ENCODE data around the gene CCDC81. TPM values are rescaled to one million over a fixed set of nuclear protein-coding genes. Genes with fewer than 3 reads are reported as not detected.
"Not testable (repeated sequence)": the region's sequence is repeated elsewhere in the genome, so short reads cannot be mapped to it uniquely, and the experiment has no call there.

CCDC81 gene
- total RNA-seq, result 0.38 TPM

GRCh38 chr11:86374586-86374985 is at the start of gene CCDC81:
TSS of gene CCDC81 (plus strand) at chr11:86374887. CDS start at chr11:86375164, 277 bp downstream.
- ATAC-seq, result no peak

GRCh38 chr11:86335131-86335767 is 39.4 kb upstream of the CCDC81 start:
- no peak for DNase-seq (ENCODE audit: low spot score)
- ATAC-seq, result no peak

More at GRCh38 chr11:86374586-86374985, at the start of gene CCDC81:
- DNase-seq (ENCODE audit: low spot score), result no peak

GRCh38 chr11:86337227-86337626 is 37.5 kb upstream of the CCDC81 start:
- no peak for DNase-seq (ENCODE audit: low spot score)
- no peak for ATAC-seq

GRCh38 chr11:86341382-86341781 is 33.3 kb upstream of the CCDC81 start:
- ATAC-seq (no peak), DNase-seq (ENCODE audit: low spot score) (no peak)

GRCh38 chr11:86346513-86346912 is 28.2 kb upstream of the CCDC81 start:
- DNase-seq (ENCODE audit: low spot score) (no peak), ATAC-seq (no peak)

GRCh38 chr11:86355256-86355655 is 19.4 kb upstream of the CCDC81 start:
- DNase-seq (ENCODE audit: low spot score) (no peak), ATAC-seq (no peak)

- not testable (repeated sequence) for DNase-seq (ENCODE audit: low spot score); ATAC-seq
Measured at GRCh38 chr11:86357412-86357811, 17.3 kb upstream of the CCDC81 start.

- DNase-seq (ENCODE audit: low spot score) (no peak), ATAC-seq (no peak)
Measured at GRCh38 chr11:86358720-86359119, 16.0 kb upstream of the CCDC81 start.

- ATAC-seq, result no peak
Measured at GRCh38 chr11:86360775-86361395, 13.8 kb upstream of the CCDC81 start.

GRCh38 chr11:86363424-86363823 is 11.3 kb upstream of the CCDC81 start:
- DNase-seq (ENCODE audit: low spot score) (no peak), ATAC-seq (no peak)

More at GRCh38 chr11:86360775-86361395, 13.8 kb upstream of the CCDC81 start:
- DNase-seq (ENCODE audit: low spot score), result no peak

GRCh38 chr11:86365546-86365945 is 9.1 kb upstream of the CCDC81 start:
- no peak for DNase-seq (ENCODE audit: low spot score)
- ATAC-seq, result no peak

- ATAC-seq (no peak), DNase-seq (ENCODE audit: low spot score) (no peak)
Measured at GRCh38 chr11:86369668-86370067, 5.0 kb upstream of the CCDC81 start.

GRCh38 chr11:86370171-86370570 is 4.5 kb upstream of the CCDC81 start:
- DNase-seq (ENCODE audit: low spot score) (no peak), ATAC-seq (no peak)

- no peak for DNase-seq (ENCODE audit: low spot score)
- ATAC-seq, result no peak
Measured at GRCh38 chr11:86370922-86371594, 3.6 kb upstream of the CCDC81 start.

- ATAC-seq (no peak), DNase-seq (ENCODE audit: low spot score) (no peak)
Measured at GRCh38 chr11:86372041-86372440, 2.6 kb upstream of the CCDC81 start.

GRCh38 chr11:86372586-86372985 is 2.1 kb upstream of the CCDC81 start:
- ATAC-seq (no peak), DNase-seq (ENCODE audit: low spot score) (no peak)

- ATAC-seq, result no peak
- DNase-seq (ENCODE audit: low spot score), result no peak
Measured at GRCh38 chr11:86374069-86374468, 618 bp upstream of the CCDC81 start.

- DNase-seq (ENCODE audit: low spot score) (no peak), ATAC-seq (no peak)
Measured at GRCh38 chr11:86377972-86378371, 3.3 kb downstream of the CCDC81 start.

- no peak for ATAC-seq
Measured at GRCh38 chr11:86380295-86381059, 5.8 kb downstream of the CCDC81 start.

GRCh38 chr11:86383041-86383955 is 8.6 kb downstream of the CCDC81 start:
- ATAC-seq (no peak), DNase-seq (ENCODE audit: low spot score) (no peak)

More at GRCh38 chr11:86380295-86381059, 5.8 kb downstream of the CCDC81 start:
- DNase-seq (ENCODE audit: low spot score), result no peak

Data from left lobe of liver (tissue), 2 donors.